ENCODE data around the gene CLCA2.

The CLCA2 gene

GRCh38 chr1:86429122-86429725 lies 5.3 kb downstream of the CLCA2 start:
- DNase-seq (ENCODE audit: low read depth): peak; percentile 14
- H3K4me3 ChIP-seq (ENCODE audit: control insufficient read depth, low read depth, low read length): no peak overlapping the region
- TF ChIP-seq, protein P1, sequence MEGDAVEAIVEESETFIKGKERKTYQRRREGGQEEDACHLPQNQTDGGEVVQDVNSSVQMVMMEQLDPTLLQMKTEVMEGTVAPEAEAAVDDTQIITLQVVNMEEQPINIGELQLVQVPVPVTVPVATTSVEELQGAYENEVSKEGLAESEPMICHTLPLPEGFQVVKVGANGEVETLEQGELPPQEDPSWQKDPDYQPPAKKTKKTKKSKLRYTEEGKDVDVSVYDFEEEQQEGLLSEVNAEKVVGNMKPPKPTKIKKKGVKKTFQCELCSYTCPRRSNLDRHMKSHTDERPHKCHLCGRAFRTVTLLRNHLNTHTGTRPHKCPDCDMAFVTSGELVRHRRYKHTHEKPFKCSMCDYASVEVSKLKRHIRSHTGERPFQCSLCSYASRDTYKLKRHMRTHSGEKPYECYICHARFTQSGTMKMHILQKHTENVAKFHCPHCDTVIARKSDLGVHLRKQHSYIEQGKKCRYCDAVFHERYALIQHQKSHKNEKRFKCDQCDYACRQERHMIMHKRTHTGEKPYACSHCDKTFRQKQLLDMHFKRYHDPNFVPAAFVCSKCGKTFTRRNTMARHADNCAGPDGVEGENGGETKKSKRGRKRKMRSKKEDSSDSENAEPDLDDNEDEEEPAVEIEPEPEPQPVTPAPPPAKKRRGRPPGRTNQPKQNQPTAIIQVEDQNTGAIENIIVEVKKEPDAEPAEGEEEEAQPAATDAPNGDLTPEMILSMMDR (conservative IDR thresholded peaks at IDR 0.05; ENCODE audit: control insufficient read depth, insufficient read depth, low read depth, low read length): no peak

GRCh38 chr1:86429835-86430234 lies 5.9 kb downstream of the CLCA2 start:
- peak; percentile 96 for DNase-seq (ENCODE audit: low read depth)
- TF ChIP-seq, protein P1 (conservative IDR thresholded peaks at IDR 0.05; ENCODE audit: control insufficient read depth, insufficient read depth, low read depth, low read length): no peak

GRCh38 chr1:86430376-86430775 lies 6.4 kb downstream of the CLCA2 start:
- no peak for DNase-seq (ENCODE audit: low read depth)
- no peak overlapping the region for H3K4me3 ChIP-seq (ENCODE audit: control insufficient read depth, low read depth, low read length)
- TF ChIP-seq, protein P1 (conservative IDR thresholded peaks at IDR 0.05; ENCODE audit: control insufficient read depth, insufficient read depth, low read depth, low read length): no peak

More at GRCh38 chr1:86429835-86430234, 5.9 kb downstream of the CLCA2 start:
- no peak overlapping the region for H3K4me3 ChIP-seq (ENCODE audit: control insufficient read depth, low read depth, low read length)

DNA sequence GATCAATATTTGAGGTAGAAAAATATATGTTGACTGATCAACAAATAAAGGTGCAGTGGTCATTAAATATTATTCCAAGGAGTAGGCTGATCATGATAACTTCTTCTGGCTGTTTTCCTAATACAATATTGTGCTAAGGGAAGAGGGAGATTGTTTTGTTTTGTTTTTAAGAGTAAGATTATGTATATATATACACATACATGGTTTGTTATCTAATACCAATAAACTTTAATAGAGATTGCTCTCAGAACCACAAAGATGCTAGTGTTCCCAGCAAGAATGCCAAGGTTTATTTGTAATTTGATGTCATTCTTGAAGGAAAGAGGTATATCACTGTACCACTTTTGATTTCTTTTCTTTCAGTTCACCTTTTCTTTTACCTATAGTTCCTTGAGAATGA lies 10.1 kb downstream of the CLCA2 start:
- H3K4me3 ChIP-seq (ENCODE audit: control insufficient read depth, low read depth, low read length): no peak overlapping the region
- TF ChIP-seq, protein P1 (conservative IDR thresholded peaks at IDR 0.05; ENCODE audit: control insufficient read depth, insufficient read depth, low read depth, low read length): no peak
- no peak for DNase-seq (ENCODE audit: low read depth)

DNA sequence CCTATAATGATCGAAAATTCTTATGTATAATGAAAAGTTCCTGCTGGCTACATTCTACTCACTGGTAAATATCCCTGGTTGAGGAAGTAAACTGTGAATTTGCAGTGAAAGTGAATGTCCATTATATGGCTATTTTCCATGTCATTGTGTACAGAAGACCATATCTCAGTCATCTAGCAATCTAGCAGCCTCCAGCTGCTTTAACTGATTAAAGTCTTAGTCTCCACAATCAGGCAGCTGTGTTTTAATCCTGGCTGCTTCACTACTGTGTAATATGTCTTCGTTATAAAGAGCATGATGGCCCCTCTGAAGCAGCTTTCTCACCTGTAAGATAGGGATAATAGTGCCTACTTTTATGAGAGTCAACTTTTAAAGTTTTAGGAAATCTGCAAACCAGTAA lies 11.4 kb downstream of the CLCA2 start:
- H3K4me3 ChIP-seq (ENCODE audit: control insufficient read depth, low read depth, low read length): no peak overlapping the region
- TF ChIP-seq, protein P1 (conservative IDR thresholded peaks at IDR 0.05; ENCODE audit: control insufficient read depth, insufficient read depth, low read depth, low read length): no peak
- DNase-seq (ENCODE audit: low read depth): no peak

DNA sequence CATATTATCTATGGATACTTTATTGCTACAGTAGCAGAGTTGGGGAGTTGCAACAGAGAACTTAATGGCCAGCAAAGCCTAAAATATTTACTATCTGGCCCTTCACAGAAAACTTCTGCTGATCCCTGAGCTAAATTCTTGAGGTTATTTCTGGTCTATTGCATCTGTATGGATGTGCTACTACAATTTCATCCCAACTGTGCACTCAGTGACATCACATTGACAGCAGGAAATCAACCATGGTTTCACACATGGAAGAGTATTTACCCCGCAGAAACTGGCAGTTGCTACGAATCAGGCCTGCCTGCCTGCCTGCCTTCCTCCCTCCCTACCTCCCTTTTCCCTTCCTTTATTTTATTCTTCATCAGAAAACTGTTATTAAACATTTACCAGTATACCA lies 12.1 kb downstream of the CLCA2 start:
- TF ChIP-seq, protein P1 (conservative IDR thresholded peaks at IDR 0.05; ENCODE audit: control insufficient read depth, insufficient read depth, low read depth, low read length): no peak
- DNase-seq (ENCODE audit: low read depth): no peak
- no peak overlapping the region for H3K4me3 ChIP-seq (ENCODE audit: control insufficient read depth, low read depth, low read length)

DNA sequence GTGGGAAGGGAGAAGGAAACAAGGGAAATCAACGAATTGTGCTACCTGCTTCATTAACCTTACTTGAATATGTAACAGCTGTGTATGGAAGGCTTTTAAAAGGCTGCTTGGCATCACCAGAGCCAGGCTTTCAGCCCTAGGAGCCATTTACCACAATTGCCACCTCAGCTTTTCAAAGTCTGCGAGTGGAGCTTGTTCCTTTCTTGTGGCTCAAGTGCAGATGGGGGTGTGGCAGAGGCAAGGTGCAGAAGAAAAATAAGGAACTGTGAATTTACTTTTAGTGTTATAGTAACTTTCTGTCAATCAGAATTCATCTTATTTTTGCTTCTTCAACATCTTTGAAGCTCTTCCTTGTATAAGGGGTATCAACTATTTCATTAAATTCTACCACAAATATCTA lies 17.6 kb downstream of the CLCA2 start:
- TF ChIP-seq, protein P1 (conservative IDR thresholded peaks at IDR 0.05; ENCODE audit: control insufficient read depth, insufficient read depth, low read depth, low read length): no peak

More for the DNA sequence above, 17.6 kb downstream of the CLCA2 start:
- no peak overlapping the region for H3K4me3 ChIP-seq (ENCODE audit: control insufficient read depth, low read depth, low read length)
- DNase-seq (ENCODE audit: low read depth): no peak
